ENCODE results near the gene PNPLA8.
A peak's percentile ranks its signal among the peaks of the same experiment; 100 is the strongest.

The PNPLA8 gene

DNA sequence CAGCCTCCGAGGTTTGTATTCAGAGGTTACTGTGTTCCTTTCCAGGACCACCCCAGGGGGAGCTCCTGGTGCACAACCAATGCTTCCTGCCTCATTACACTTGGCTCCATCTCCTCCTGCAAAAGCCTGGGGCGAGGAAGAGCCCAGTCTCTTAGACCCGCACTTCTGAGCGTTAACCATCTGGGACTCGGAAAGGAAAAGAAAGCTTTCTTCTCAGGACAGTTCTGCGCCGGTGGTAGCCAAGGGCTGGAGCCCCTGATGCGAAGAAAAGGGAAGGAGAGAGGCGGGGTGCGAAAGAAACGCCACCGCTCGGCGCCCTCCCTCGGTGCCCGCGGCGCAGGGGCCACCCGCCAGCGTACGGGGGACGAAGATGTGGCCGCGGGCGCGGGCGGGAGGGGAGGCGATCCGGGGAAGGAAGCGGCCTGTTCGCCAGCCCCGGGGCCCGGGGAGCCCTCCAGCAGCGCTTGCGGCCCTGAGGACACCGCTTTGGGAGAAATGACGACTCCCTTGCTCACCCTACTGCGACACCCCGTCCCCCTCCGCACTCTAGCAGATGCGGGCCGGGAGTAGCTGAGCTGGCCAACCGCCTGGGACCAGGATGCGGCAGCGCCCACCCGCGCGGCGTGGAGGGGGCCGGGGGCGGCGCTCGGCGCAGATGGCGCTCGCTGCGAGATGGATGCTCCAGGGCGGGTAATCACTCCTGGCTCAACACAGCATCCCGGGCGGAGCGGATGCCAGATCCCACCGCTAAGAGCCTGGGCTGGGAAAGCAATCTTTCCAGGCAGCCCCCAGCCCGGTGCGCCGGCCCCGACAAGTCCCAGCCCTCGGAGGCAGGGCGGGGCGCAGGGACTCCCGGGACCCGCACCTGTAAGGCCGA, 71.0 kb downstream of the PNPLA8 start:
- Histone ChIP-seq H3K36me3 (ENCODE audit: control insufficient read depth, insufficient read depth, low read length) (no peaks in the 10 kb centered on the region), H3K9me3 (ENCODE audit: control insufficient read depth, low read length) (no peaks in the 10 kb centered on the region), H3K4me1 (peaks cover 6% of the 10 kb centered on the region), H3K79me2 (peaks cover 22% of the 10 kb centered on the region), H3K27ac (peak overlapping the region; percentile 92), H3K9ac (peak overlapping the region; percentile 51), H2AFZ (peak overlapping the region; percentile 86), H3K27me3 (ENCODE audit: control insufficient read depth, insufficient read depth, low read length) (no peaks in the 10 kb centered on the region), H3K4me3 (ENCODE audit: low read depth, low read length) (peak overlapping the region; percentile 38), H3K4me2 (ENCODE audit: low read length) (peak overlapping the region; percentile 77)
- TF ChIP-seq, protein P1, sequence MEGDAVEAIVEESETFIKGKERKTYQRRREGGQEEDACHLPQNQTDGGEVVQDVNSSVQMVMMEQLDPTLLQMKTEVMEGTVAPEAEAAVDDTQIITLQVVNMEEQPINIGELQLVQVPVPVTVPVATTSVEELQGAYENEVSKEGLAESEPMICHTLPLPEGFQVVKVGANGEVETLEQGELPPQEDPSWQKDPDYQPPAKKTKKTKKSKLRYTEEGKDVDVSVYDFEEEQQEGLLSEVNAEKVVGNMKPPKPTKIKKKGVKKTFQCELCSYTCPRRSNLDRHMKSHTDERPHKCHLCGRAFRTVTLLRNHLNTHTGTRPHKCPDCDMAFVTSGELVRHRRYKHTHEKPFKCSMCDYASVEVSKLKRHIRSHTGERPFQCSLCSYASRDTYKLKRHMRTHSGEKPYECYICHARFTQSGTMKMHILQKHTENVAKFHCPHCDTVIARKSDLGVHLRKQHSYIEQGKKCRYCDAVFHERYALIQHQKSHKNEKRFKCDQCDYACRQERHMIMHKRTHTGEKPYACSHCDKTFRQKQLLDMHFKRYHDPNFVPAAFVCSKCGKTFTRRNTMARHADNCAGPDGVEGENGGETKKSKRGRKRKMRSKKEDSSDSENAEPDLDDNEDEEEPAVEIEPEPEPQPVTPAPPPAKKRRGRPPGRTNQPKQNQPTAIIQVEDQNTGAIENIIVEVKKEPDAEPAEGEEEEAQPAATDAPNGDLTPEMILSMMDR (IDR thresholded peaks at IDR 0.05) = no peak

DNA sequence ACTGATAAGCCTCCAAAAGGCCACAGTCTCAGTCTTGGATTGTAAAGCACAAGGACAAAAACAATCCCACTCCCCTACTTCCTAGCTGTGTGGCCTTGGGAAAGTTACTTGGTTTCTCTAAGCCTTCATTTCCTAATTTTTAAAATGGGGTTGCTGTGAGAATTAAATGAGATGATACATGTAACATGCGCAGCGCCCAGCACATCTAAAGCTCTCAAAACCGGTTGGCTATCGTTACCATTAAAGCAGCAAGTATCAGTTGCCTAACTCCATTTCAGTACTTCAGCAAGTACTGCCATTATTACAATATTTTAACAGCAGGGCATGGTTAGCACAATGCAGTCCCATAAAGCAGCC, 71.6 kb downstream of the PNPLA8 start:
- TF ChIP-seq, protein P1 (IDR thresholded peaks at IDR 0.05) = peak; percentile 4
- no peaks in the 10 kb centered on the region for H3K9me3 ChIP-seq (ENCODE audit: control insufficient read depth, low read length)
- no peaks in the 10 kb centered on the region for H3K27me3 ChIP-seq (ENCODE audit: control insufficient read depth, insufficient read depth, low read length)
- peaks cover 24% of the 10 kb centered on the region for H3K79me2 ChIP-seq
- peak overlapping the region; percentile 38 for H3K4me3 ChIP-seq (ENCODE audit: low read depth, low read length)
- no peak overlapping the region for H3K9ac ChIP-seq
- peaks cover 6% of the 10 kb centered on the region for H3K4me1 ChIP-seq
- peak overlapping the region; percentile 92 for H3K27ac ChIP-seq
- no peaks in the 10 kb centered on the region for H3K36me3 ChIP-seq (ENCODE audit: control insufficient read depth, insufficient read depth, low read length)
- peak overlapping the region; percentile 86 for H2AFZ ChIP-seq
- H3K4me2 ChIP-seq (ENCODE audit: low read length) = no peak overlapping the region

DNA sequence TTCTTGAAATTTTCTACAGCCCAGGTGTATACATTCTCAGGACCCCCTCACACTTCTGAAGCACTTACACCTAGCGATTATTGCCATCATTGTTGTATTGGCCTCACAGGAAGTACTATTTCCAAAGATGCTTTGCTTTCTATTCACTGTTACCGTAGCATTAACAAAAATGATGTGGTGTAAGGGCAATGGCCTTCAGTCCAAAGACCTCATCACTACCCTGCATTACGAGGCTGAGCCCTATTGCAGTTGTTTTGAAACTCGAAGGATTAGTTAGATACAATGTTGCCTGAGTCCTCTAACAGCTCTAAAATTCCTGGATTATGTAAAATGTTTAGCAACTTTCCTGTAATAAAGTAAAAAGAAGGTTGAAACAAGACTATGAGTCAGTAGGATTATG, 72.6 kb downstream of the PNPLA8 start:
- Histone ChIP-seq H3K36me3 (ENCODE audit: control insufficient read depth, insufficient read depth, low read length) (no peaks in the 10 kb centered on the region), H3K4me3 (ENCODE audit: low read depth, low read length) (no peak overlapping the region), H2AFZ (no peak overlapping the region), H3K27me3 (ENCODE audit: control insufficient read depth, insufficient read depth, low read length) (no peaks in the 10 kb centered on the region), H3K27ac (no peak overlapping the region), H3K79me2 (peaks cover 33% of the 10 kb centered on the region), H3K4me1 (peaks cover 6% of the 10 kb centered on the region), H3K9me3 (ENCODE audit: control insufficient read depth, low read length) (no peaks in the 10 kb centered on the region), H3K4me2 (ENCODE audit: low read length) (no peak overlapping the region), H3K9ac (no peak overlapping the region)
- TF ChIP-seq, protein P1 (IDR thresholded peaks at IDR 0.05) = no peak

DNA sequence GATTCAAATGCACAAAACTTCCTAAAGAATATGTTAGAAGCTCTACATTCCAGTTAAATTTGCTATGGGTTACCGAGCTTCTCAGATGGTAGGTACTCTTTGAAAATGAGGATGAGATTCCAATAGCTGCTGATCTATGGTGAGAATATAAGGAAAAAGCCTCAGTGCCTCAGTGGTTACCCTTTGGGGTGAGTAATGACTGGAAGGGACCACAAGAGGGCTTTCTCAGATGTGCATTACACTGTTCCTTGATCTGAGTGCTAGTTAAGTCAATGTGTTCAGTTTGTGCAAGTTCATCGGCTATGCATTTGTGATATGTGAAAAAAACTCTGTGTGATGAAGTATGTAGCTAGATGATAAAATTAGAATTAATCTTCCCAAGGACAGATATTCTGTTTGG, 73.2 kb downstream of the PNPLA8 start:
- Histone ChIP-seq H3K9ac (no peak overlapping the region), H3K36me3 (ENCODE audit: control insufficient read depth, insufficient read depth, low read length) (no peaks in the 10 kb centered on the region), H3K27me3 (ENCODE audit: control insufficient read depth, insufficient read depth, low read length) (no peaks in the 10 kb centered on the region), H3K4me3 (ENCODE audit: low read depth, low read length) (no peak overlapping the region), H3K4me1 (peaks cover 6% of the 10 kb centered on the region), H2AFZ (no peak overlapping the region), H3K4me2 (ENCODE audit: low read length) (no peak overlapping the region), H3K9me3 (ENCODE audit: control insufficient read depth, low read length) (no peaks in the 10 kb centered on the region), H3K27ac (no peak overlapping the region), H3K79me2 (peaks cover 34% of the 10 kb centered on the region)
- TF ChIP-seq, protein P1 (IDR thresholded peaks at IDR 0.05) = no peak

Measured in parathyroid adenoma (tissue), 2 donors.